NCI-H2171 (cell line): Measurements from ENCODE around the gene ZNF80.
A peak's percentile ranks its signal among the peaks of the same experiment; 100 is the strongest.

ENCODE experiments used
- DNase-seq: peaks from one replicate; lab custom pipeline; 2025; lab: John Stamatoyannopoulos, UW

ZNF80 gene

DNA sequence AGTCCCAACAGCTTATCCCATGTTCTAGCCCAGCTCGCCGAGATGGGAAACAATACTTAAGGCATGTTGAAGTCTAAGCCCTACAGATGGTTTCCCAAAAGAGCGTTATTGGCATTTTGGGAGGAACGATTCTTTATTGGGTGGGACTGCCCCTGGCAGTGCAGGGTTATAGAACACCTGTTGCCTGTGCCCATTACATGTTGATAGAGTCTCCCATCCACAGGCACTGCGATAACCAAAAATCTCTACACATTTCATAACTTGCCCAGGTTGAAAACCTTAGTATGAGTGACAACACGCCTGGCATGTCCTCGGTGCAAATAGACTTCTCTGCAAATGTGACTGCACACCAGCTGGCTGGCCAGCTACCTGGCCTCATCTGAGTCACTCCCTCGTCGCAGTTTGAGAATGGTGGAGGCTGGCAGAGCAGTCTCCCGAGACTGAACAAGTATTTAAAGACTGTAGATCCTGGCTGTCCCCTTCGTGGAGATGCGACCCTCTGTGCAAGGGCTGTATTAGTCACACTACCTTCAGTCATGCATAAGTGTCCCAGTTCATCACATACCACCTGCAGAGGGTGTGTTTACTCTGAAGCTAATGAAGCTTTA lies 18.7 kb downstream of the ZNF80 start:
- DNase-seq = no peak

DNA sequence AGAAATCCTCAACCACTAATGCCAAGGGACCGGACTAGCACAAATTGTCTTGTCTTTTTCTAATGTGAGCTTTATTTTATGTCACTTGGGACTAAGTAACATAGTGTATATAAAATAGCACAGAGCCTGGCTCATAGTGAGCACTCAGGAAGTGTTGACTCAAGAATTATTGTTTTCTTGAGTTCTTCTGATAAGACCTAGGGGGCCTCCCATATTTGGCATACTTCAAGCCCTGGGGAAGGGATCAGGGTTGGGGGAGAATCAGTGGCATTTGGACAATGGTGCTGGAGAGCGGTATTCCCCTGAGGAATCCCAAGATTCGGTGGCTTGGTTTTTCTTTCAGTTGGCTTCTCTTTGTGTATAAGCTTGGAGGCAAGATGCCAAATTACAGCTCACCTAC lies 19.4 kb downstream of the ZNF80 start:
- DNase-seq = no peak

DNA sequence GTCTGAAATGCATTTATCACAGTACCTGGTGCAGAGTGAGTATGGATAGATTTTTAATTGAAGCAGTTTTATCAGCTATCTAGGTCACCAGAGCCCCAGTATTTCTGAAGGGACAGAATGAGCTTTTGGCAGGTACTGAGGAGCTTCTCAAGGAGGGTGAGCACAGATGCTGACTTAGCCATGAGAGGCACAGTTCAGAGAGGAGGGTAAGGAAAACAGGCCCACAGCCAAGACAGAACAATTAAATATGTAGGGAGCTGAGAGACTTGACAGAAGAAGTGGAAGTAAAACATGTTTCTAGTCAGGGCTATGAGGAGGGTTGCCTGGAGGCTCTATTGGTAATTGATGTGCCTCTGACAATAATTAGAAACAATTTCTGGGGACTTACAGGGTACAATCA lies 20.1 kb downstream of the ZNF80 start:
- DNase-seq = no peak

DNA sequence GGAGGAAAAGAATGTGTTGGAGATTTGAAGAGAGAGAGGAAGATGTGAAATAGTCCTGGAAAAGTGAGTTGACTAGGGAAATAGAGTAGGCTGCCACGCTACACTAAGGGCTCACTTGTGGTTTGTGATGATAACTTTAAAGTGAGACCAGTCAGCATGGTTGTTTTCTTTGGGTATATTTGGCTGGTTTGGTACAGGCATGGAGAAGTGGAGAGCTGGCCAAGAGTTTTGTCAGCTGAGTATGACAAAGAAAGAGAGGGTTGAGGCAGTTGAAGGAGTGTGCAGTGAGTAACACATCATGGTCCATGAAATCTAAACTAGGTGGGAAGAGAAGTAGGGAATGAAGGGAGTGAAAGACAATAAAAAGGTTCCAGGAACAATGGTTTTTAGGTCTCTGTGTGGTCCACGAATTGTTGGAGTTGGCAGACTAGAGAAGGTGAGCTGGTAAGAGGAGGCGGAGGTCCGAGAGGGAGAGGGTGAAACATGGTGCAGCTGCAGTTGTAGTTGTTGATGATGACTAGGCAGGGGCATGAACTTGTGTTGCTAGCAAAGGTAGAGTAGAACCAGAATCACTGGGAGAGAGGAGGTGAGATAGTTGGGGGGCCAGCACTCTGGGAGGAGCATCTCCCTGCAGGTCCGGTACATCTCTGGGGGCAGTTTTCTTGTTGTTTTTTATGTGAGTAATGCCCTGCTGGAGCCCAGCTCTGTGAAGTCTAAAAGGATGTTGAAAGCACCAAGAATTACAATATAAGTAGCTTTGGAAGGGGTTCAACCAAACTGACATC lies 21.0 kb downstream of the ZNF80 start:
- no peak for DNase-seq

DNA sequence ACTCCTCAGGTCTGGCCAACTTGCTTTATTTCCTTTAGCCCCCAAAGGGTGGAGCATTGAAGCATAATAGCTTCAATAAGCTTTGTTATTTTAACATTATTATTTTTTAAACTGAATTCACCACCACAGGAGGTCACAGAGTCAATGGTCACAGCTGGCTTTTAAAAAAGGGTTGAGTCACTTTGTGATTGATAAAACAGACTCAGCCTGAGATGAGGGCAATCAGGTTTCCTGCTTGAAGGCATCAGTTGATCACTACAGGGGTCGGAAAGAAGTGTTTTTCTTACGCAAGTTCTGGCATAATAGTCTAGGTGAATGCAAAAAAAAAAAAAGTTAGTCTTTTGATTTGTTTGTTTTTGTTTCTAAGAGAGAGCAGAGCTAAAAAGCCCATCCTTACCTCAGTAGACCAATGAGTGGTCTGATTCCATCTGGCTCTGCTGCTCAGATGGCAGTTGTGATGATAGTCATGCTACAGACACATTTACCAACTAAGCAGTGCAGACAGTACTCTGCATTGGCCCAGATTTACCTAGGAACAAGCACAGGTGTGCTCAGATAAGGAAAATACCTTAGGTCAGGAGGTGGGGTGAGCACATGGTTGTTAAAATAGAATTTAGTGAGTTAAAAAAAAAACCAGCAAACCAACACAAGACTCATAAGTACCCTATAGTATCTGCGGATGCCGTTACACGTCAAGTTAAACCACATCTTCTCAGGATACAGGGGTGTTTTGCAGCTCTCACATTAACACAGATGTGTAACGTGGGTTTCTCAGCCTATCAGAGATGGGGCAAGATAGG lies 22.6 kb downstream of the ZNF80 start:
- no peak for DNase-seq

DNA sequence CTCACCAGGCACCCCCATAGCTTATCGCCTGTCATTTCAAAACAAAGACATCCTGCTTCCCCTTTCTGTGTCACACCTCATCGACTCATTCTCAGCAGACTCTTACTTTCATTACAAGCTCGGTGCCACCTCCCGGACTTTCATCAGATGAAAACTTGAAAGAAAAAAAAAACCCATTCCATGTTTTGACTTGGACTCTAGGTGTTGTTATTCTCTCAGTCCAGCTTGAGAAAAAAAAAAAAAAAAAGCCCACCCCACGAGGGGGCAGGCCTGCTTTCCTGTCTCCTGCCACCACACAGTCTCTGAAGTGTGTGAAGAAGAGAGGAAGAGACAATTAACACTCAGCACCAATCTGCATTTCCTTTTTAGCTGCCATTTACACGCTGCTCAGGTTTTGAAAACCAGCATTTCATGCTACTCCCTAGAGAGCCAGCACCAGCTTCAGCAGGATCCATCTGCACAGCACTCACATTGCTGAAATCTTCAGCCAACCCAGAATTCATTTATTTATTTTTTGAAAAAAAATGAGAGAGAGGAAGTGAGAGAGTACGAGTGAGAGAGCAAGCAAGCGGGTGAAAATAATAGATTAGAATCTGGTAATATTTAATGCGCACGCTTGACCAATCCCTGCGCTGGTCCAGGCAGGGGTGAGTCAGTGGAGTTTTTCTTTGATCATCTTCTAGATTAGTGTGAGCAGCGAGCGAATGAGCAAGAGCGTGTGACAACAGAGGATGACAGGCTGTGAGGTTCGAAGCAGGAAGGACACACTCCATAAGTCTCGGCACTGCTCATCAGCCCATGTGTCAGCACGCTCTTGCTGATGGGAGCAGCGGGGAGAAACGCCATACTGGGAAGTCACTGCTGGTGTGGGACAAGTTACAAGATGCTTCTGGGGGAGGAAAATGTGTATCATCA lies 23.5 kb downstream of the ZNF80 start:
- peak; percentile 50 for DNase-seq

DNA sequence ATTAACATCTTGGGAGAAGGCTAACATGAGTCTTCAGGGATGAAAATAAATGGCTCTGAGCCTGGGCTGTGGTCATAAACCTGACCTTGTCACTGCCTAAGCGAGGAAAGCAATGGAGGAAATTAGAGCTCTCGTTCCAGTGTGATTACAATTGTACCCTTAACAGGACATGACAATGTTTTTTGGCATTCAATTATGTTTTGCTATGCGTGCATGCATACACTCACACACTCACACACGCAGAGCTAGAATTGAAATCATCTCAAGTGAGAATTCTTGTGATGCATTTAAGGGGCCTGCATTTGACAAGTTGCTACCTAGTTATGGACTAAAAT lies 24.1 kb downstream of the ZNF80 start:
- DNase-seq = no peak

DNA sequence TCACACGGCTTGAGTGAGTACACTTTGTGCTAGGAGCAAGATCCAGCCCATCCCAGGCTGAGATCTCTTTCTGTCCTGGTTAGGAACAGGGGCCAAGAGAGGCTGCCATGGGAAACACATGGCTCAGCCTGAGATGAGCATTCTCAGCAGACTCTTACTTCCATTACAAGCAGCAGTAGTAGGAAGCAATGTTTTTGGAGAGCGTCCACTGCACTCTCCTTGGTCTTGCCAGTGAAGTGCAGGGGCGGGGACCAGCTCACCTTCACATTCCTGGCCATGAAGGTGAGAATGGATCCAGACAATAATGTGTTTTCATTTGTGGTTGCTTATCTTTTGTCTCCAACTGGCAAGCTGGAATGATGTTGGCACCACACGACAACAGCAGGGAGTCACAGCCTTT lies 24.7 kb downstream of the ZNF80 start:
- no peak for DNase-seq

DNA sequence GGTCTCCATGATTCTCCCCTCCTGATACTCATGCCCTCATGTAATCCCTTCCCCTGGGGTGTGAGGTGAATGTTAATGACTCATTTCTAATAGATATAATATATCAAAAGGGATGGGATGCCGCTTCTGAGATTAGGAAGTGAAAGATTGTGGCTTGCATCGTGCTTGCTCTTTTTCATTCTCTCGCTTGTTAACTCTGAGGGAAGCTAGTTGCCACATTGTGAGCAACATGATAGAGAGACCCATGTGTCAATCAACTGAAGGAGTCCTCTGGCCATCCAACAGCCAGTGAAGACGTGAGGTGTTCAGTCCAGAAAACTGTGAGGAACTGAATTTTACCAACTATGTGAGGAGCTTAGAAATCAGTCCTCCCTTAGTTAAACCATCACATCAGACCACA lies 29.6 kb downstream of the ZNF80 start:
- DNase-seq = no peak

DNA sequence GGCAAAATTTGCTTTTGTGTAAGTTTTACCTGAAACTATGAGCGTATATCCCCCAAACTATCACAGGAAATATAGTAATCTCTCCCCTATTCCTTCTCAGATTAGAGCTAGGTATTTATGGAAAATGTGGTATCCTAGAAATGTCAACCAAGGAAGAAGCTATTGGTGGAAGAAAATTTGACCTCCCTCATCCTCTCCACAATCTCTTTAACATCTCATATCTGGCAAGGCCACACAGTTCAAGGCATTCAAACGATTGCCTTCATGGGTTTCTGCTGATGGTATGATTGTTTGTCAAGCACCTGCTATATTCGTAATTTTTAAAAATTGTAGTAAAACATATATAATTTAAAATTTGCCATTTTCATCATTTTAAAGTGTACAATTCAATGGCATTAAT lies 31.0 kb downstream of the ZNF80 start:
- DNase-seq = no peak

DNA sequence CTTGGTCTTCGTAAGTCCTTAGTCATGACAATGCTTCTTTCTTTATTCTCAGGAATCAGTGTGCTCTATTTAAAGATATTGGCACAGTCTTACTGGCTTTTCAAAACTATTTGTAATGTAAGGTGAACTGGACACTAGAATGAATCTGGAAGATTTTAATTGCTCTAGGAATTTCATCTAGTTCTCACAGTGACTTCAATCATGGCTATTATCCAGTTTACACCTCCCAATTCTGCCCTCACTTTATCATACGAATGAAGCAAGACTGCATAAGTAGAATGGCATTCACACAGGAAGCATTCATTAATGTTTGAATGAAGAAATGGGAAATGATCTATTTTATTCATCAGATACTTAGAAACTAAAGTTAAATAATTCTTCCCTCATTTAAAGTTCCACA lies 31.8 kb downstream of the ZNF80 start:
- no peak for DNase-seq

DNA sequence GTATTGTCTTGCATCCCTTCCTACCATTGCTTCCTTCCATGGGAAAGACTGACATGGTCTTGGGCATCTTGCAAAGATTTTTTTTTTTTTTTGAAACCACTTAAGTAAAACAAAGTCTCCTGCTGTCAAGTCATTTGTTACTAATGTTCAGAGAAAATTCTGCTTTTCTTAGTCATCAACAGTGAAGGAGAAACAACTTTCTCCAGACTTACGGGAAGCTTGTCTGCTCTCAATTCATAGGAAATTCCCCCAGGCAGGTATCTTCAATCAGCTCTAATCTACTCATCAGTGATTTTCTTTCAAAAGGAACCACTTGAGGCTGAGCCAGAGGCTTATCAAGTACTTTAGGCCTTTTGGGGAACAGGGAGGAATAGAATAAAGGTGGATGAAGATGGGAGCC lies 42.6 kb downstream of the ZNF80 start:
- no peak for DNase-seq

DNA sequence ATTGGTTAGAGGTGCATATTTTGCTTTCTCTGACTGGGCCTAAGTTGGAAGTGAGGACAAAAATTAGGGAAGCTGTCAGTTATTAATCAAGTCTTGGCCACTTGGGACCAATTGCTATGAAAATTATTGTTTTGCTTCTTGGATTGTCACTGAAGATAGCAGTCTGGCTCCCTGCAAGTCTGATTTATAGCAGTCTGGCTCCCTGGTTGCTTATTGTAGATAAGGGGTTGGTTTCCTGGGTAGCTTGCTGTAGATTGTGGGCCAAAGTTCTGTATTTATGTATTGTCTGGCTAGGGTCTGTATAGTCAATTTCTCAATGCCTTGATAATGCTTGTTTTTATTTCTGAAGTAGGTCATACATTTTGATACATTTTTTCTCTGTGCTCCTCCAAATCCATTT lies 45.2 kb downstream of the ZNF80 start:
- DNase-seq = no peak

DNA sequence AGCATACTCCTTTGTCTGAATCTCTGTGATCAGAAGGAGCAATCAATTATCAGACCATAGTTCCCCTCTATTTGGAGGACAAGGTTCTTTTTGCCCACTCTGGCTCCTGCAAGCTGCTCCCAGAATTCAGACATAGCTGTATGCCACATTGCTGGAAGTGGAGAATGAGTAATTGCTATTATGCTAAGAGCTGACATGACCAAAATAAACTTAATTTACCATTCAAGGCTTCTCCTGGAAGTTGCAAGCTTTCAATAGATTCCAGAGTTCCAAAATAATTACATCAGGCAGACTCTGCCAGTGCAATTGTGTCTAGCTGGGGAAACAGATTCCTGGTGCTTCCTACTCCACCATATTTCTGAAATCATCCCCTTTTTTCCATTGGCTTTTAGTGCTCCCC lies 50.9 kb downstream of the ZNF80 start:
- DNase-seq = no peak
